HepG2 (cell line): ENCODE data around the gene RTP1. TPM values are rescaled to one million over a fixed set of nuclear protein-coding genes. Genes with fewer than 3 reads are reported as not detected.

ENCODE experiments used
- ATAC-seq: fragments of 200-7000 bp; cut with Tn5 transposase; 3 replicates; pipeline ENCODE4 v1.9.1; 2020; ENCODE audit warnings: mild to moderate bottlenecking, moderate library complexity
- BruUV-seq: library from RNA; stranded (reverse); fragments of 400-500 nt; replicated peaks from 2 replicates; lab custom pipeline; 2021; lab: Mats Ljungman, UMichigan
- CTCF ChIA-PET: fragments of 300-600 bp; formaldehyde crosslinking; extraction: SDS; loops from one replicate; lab custom pipeline; 2021; ENCODE audit warnings: low total read pairs, inconsistent platforms, low intra/inter-chr PET ratio; lab: Yijun Ruan, JAX
- POLR2A ChIA-PET: fragments of 350-600 bp; sonication (Branson Sonifier 250); formaldehyde crosslinking; loops from one replicate; lab custom pipeline; 2020; ENCODE audit warnings: antibody characterized with exemption, inconsistent platforms; lab: Yijun Ruan, JAX
- DNase-seq: peaks from one replicate; pipeline ENCODE4 v3.0.0-alpha.2; 2015; ENCODE audit warnings: low spot score
- FAIRE-seq: peaks from 3 replicates; lab custom pipeline; 2011; peaks lifted over from hg19 to GRCh38; lab: Jason Lieb, UNC
- H2AFZ ChIP-seq: one replicate; pipeline ENCODE4 v1.6.1; 2011; ENCODE audit warnings: low read length, inconsistent platforms
- H3K27ac ChIP-seq: fragments of 300-600 bp; 3 replicates; pipeline ENCODE4 v1.8.0; 2011; ENCODE audit warnings: mixed run types, mild to moderate bottlenecking, mixed read lengths, low read length, inconsistent platforms; ENCODE audit not compliant: insufficient read depth; ENCODE audit errors: extremely low read length
- H3K27me3 ChIP-seq, 2 experiments: fragments of 200-600 bp in 1 of 2; 2 replicates in 1 of 2; 3 replicates in 1 of 2; pipeline versions ENCODE4 v1.6.0 to v1.8.0; 2011; ENCODE audit warnings: low read length in 2 of 2, mild to moderate bottlenecking in 2 of 2, moderate library complexity in 2 of 2, inconsistent platforms in 1 of 2; ENCODE audit not compliant: insufficient read depth in 2 of 2, control insufficient read depth in 1 of 2
- H3K36me3 ChIP-seq, 2 experiments: fragments of 200-600 bp in 1 of 2; replicated peaks in 1 of 2; 2 replicates in 1 of 2; 3 replicates in 1 of 2; pipeline versions ENCODE4 v1.5.1 to v1.8.0; 2011; ENCODE audit warnings: low read length in 2 of 2, inconsistent platforms in 1 of 2; ENCODE audit not compliant: insufficient read depth in 2 of 2, control insufficient read depth in 1 of 2
- H3K4me1 ChIP-seq: 2 replicates; pipeline ENCODE4 v1.5.1; 2012; ENCODE audit warnings: low read length, inconsistent platforms; ENCODE audit not compliant: insufficient read depth
- H3K4me2 ChIP-seq: 2 replicates; pipeline ENCODE4 v1.6.0; 2011; ENCODE audit warnings: low read depth, low read length, inconsistent platforms
- H3K4me3 ChIP-seq, 3 experiments: fragments of 200-600 bp in 1 of 3; sonication (generic), shearing (Covaris generic) in 1 of 3; replicated peaks in 1 of 3; 2 replicates each; pipeline ENCODE4 v1.5.1; 2011 to 2016; ENCODE audit warnings: low read length in 3 of 3, inconsistent platforms in 2 of 3, low read depth in 2 of 3, mild to moderate bottlenecking in 2 of 3, control low read depth in 1 of 3, mixed read lengths in 1 of 3; ENCODE audit not compliant: insufficient read depth in 1 of 3
- H3K79me2 ChIP-seq: one replicate; pipeline ENCODE4 v1.6.1; 2011; ENCODE audit warnings: low read length, inconsistent platforms; ENCODE audit not compliant: insufficient read depth
- H3K9ac ChIP-seq: 2 replicates; pipeline ENCODE4 v1.6.0; 2011; ENCODE audit warnings: mild to moderate bottlenecking, low read depth, low read length, inconsistent platforms; ENCODE audit not compliant: insufficient read depth
- H3K9me3 ChIP-seq: 2 replicates; pipeline ENCODE4 v1.5.1; 2012; ENCODE audit warnings: mild to moderate bottlenecking, low read length
- H4K20me1 ChIP-seq: 2 replicates; pipeline ENCODE4 v1.6.0; 2011; ENCODE audit warnings: inconsistent platforms, mild to moderate bottlenecking, low read length, moderate library complexity; ENCODE audit not compliant: insufficient read depth
- HMG20A ChIP-seq: IDR thresholded peaks from 2 replicates; pipeline ENCODE4 v1.6.1; 2016; ENCODE audit warnings: borderline replicate concordance
- NFE2 ChIP-seq: sonication (generic); formaldehyde crosslinking; IDR thresholded peaks from 2 replicates; pipeline ENCODE4 v1.4.0; 2020; ENCODE audit warnings: missing genetic modification reagents
- REPIN1 ChIP-seq: sonication (generic); formaldehyde crosslinking; IDR thresholded peaks from 2 replicates; pipeline ENCODE4 v1.8.0; 2022; ENCODE audit warnings: missing genetic modification reagents, low read depth, mild to moderate bottlenecking, borderline replicate concordance
- RFX5 ChIP-seq: IDR thresholded peaks from 2 replicates; pipeline ENCODE4 v1.6.1; 2011; ENCODE audit warnings: low read depth, low read length, improper control_type of control experiment
- SRSF1 ChIP-seq: fragments of 200-400 bp; formaldehyde crosslinking; optimal IDR thresholded peaks from 2 replicates; pipeline ENCODE3; 2017; ENCODE audit warnings: mild to moderate bottlenecking, low read depth, low read length, moderate library complexity
- ZFP36L1 ChIP-seq: sonication (generic); formaldehyde crosslinking; IDR thresholded peaks from 2 replicates; pipeline ENCODE4 v1.8.0; 2022; ENCODE audit warnings: mild to moderate bottlenecking, missing genetic modification reagents, moderate library complexity
- ZNF501 ChIP-seq: sonication (generic); formaldehyde crosslinking; IDR thresholded peaks from 2 replicates; pipeline ENCODE4 v1.5.1; 2020; ENCODE audit warnings: mild to moderate bottlenecking, moderate library complexity, missing genetic modification reagents
- ZNF552 ChIP-seq: sonication (generic); formaldehyde crosslinking; IDR thresholded peaks from 2 replicates; pipeline ENCODE4 v1.9.0; 2022; ENCODE audit warnings: missing genetic modification reagents, mild to moderate bottlenecking, borderline replicate concordance
- ZNF792 ChIP-seq: IDR thresholded peaks from 2 replicates; pipeline ENCODE4 v1.6.1; 2016
- WGBS: methylation state at CpG from one replicate; pipeline ENCODE4 v1.1.6; 2017; ENCODE audit warnings: low lambda C conversion rate; 5-methylcytosine and 5-hydroxymethylcytosine counted together
- in situ Hi-C: cut with HindIII; loops from 2 replicates; pipeline ENCODE4 v1.10.0; 2017; ENCODE audit warnings: low pct_unique_long_range_greater_than_20kb; ENCODE audit not compliant: extremely low pct_ligation_motif_present
- intact Hi-C: fragments of 100-400 bp; cut with micrococcal nuclease; formaldehyde crosslinking; loops from one replicate; pipeline ENCODE4 v1.10.0; 2022; ENCODE audit not compliant: unreplicated experiment
- polyA plus RNA-seq, 8 experiments: library from polyadenylated mRNA; depleted of rRNA in 3 of 8; stranded (reverse) in 7 of 8; unstranded in 1 of 8; fragments of >200 nt; fragmentation: Illumina TruSeq in 4 of 8; extraction: Trizol in 4 of 8; gene quantifications; 2 replicates each; pipeline versions ENCODE4 v1.2.1 to v1.2.3, GENCODE V29; 2011 to 2016; ENCODE audit warnings: low read depth in 4 of 8, missing spikeins in 1 of 8, mixed read lengths in 1 of 8; ENCODE audit not compliant: insufficient read depth in 1 of 8
- total RNA-seq, 5 experiments: library from RNA; depleted of rRNA; stranded (reverse); fragments of >200 nt; fragmentation: Illumina TruSeq; extraction: Trizol; gene quantifications; 2 replicates each; pipeline ENCODE4 v1.2.3, GENCODE V29; 2016; ENCODE audit warnings: low read depth in 1 of 5
- TF ChIP-seq, protein P1 (sequence below): fragments of 450-650 bp; IDR thresholded peaks from 2 replicates; pipeline ENCODE4 v1.6.1; 2016
- TF ChIP-seq, protein P2 (sequence below), 2 experiments: fragments of 450-650 bp in 1 of 2; sonication (generic) in 1 of 2; formaldehyde crosslinking; IDR thresholded peaks; 2 replicates each; pipeline versions ENCODE4 v1.5.0 to v1.8.0; 2020 to 2022; ENCODE audit warnings: mild to moderate bottlenecking in 1 of 2, missing genetic modification reagents in 1 of 2
- TF ChIP-seq, protein P3 (sequence below): IDR thresholded peaks from 2 replicates; pipeline ENCODE4 v1.6.1; 2012; ENCODE audit warnings: low read length, improper control_type of control experiment

RTP1 gene
- total and polyA plus RNA-seq, 2 of the 13 experiments (the other 11 are each of a cell fraction or from before 2014, with no cell fraction given): not detected

DNA sequence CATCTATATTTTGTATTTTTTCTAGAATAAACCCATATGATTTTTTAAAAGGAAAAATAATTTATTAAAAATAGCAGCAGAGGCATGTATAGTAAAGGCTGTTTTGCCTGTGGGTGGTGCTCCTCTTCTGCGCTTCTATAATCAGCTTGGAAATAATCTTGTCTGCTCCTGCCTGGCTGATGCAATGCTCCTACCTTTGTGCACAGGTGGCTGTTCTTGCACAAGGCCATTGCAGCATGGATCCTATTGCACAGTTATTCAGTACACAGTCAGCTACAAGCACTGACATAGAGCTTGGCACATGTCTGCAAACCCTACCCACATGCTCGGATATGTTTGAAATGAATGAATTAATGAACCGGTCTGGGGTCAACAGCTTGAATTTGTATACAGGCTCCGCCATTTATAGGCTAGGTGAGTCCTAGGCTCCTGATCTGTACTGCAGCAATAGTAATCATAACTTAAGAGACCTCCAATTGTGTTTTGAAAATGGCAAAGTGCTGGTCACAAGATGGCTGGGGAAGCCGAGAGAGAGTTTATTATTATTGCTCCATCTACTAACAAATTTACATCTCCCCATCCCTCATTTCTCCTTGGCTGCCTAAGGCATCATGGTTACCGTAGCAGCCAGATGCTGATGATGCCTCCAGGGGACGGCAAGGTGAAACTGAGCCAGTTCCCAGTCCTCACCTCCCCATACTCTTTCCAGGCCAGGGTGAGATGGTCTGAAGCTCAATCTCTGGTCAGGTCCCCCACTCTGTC, 532 bp upstream of the RTP1 start:
- Histone ChIP-seq H3K9ac (no peak overlapping the region), H2AFZ (no peak overlapping the region), H3K27me3 (peaks cover 0 to 3% of the 10 kb centered on the region in 2 experiments; a peak in 1 of 5 replicates), H3K4me2 (no peak overlapping the region), H3K27ac (no peak overlapping the region), H4K20me1 (no peaks in the 10 kb centered on the region), H3K4me1 (no peaks in the 10 kb centered on the region), H3K79me2 (no peaks in the 10 kb centered on the region), H3K36me3 (no peaks in the 10 kb centered on the region), H3K9me3 (no peaks in the 10 kb centered on the region), H3K4me3 (no peak overlapping the region)
- FAIRE-seq (no peak), DNase-seq (no peak), ATAC-seq (no peak)
- no peak for TF ChIP-seq RFX5
- TF ChIP-seq, protein P1, sequence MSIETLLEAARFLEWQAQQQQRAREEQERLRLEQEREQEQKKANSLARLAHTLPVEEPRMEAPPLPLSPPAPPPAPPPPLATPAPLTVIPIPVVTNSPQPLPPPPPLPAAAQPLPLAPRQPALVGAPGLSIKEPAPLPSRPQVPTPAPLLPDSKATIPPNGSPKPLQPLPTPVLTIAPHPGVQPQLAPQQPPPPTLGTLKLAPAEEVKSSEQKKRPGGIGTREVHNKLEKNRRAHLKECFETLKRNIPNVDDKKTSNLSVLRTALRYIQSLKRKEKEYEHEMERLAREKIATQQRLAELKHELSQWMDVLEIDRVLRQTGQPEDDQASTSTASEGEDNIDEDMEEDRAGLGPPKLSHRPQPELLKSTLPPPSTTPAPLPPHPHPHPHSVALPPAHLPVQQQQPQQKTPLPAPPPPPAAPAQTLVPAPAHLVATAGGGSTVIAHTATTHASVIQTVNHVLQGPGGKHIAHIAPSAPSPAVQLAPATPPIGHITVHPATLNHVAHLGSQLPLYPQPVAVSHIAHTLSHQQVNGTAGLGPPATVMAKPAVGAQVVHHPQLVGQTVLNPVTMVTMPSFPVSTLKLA: peak; percentile 84
- TF ChIP-seq, protein P2, sequence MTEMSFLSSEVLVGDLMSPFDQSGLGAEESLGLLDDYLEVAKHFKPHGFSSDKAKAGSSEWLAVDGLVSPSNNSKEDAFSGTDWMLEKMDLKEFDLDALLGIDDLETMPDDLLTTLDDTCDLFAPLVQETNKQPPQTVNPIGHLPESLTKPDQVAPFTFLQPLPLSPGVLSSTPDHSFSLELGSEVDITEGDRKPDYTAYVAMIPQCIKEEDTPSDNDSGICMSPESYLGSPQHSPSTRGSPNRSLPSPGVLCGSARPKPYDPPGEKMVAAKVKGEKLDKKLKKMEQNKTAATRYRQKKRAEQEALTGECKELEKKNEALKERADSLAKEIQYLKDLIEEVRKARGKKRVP (CRISPR knock-in tag; IDR thresholded peaks at IDR 0.05): peak in 1 of 2 experiments; percentile 68; a peak in 1 of 4 replicates
- CTCF ChIA-PET: no interaction called here
- intact Hi-C loops: no loop called here
- in situ Hi-C loops: no loop called here
- POLR2A ChIA-PET: no interaction called here
- no TSS peak for BruUV-seq
- WGBS: 43% methylated on average over 7 of the region's 7 CpGs

DNA sequence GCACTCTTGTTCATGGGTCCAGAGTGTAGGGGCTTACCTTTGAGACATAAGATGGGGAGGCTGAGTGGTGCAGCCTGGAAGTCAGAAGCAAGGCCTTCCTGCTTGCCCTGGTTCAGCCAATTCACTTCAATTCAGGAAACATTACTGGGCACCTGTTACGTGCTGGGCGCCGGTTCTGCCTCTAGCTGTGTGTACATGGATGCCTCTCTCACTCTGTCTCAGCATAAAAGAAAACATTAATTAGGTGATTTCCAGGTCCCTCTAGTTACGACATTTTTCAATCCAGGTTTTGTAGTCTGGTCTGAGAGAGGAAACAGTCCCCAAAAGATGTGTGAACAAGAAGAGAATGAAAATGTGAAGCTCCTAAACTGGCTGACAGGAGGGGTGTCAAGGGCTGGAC, 1.2 kb downstream of the RTP1 start:
- ChIA-PET CTCF (no interaction called here), POLR2A (no interaction called here)
- Histone ChIP-seq H3K4me1 (no peaks in the 10 kb centered on the region), H3K9me3 (no peaks in the 10 kb centered on the region), H2AFZ (no peak overlapping the region), H3K27me3 (peaks cover 0 to 13% of the 10 kb centered on the region in 2 experiments; a peak in 1 of 5 replicates), H3K79me2 (no peaks in the 10 kb centered on the region), H4K20me1 (no peaks in the 10 kb centered on the region), H3K36me3 (no peaks in the 10 kb centered on the region), H3K27ac (no peak overlapping the region), H3K4me2 (no peak overlapping the region), H3K9ac (no peak overlapping the region), H3K4me3 (no peak overlapping the region)
- intact Hi-C loops: no loop called here
- no TSS peak for BruUV-seq
- ATAC-seq (no peak), DNase-seq (no peak), FAIRE-seq (no peak)
- in situ Hi-C loops: no loop called here
- 62% methylated on average over 4 of the region's 4 CpGs for WGBS
- TF ChIP-seq, protein P3, sequence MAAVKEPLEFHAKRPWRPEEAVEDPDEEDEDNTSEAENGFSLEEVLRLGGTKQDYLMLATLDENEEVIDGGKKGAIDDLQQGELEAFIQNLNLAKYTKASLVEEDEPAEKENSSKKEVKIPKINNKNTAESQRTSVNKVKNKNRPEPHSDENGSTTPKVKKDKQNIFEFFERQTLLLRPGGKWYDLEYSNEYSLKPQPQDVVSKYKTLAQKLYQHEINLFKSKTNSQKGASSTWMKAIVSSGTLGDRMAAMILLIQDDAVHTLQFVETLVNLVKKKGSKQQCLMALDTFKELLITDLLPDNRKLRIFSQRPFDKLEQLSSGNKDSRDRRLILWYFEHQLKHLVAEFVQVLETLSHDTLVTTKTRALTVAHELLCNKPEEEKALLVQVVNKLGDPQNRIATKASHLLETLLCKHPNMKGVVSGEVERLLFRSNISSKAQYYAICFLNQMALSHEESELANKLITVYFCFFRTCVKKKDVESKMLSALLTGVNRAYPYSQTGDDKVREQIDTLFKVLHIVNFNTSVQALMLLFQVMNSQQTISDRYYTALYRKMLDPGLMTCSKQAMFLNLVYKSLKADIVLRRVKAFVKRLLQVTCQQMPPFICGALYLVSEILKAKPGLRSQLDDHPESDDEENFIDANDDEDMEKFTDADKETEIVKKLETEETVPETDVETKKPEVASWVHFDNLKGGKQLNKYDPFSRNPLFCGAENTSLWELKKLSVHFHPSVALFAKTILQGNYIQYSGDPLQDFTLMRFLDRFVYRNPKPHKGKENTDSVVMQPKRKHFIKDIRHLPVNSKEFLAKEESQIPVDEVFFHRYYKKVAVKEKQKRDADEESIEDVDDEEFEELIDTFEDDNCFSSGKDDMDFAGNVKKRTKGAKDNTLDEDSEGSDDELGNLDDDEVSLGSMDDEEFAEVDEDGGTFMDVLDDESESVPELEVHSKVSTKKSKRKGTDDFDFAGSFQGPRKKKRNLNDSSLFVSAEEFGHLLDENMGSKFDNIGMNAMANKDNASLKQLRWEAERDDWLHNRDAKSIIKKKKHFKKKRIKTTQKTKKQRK: no peak
- TF ChIP-seq HMG20A (CRISPR knock-in tag) (no peak), ZNF552 (CRISPR knock-in tag) (no peak), REPIN1 (CRISPR knock-in tag) (no peak), ZNF501 (CRISPR knock-in tag) (no peak), SRSF1 (no peak), ZFP36L1 (CRISPR knock-in tag) (no peak), NFE2 (no peak), ZNF792 (CRISPR knock-in tag) (no peak)
